CMK (cell line): Measurements from ENCODE around the gene MRPL44.

Source experiments
- DNase-seq: peaks from one replicate; pipeline ENCODE4 v3.0.0-alpha.2; 2010; ENCODE audit warnings: low read depth

MRPL44 gene

DNA sequence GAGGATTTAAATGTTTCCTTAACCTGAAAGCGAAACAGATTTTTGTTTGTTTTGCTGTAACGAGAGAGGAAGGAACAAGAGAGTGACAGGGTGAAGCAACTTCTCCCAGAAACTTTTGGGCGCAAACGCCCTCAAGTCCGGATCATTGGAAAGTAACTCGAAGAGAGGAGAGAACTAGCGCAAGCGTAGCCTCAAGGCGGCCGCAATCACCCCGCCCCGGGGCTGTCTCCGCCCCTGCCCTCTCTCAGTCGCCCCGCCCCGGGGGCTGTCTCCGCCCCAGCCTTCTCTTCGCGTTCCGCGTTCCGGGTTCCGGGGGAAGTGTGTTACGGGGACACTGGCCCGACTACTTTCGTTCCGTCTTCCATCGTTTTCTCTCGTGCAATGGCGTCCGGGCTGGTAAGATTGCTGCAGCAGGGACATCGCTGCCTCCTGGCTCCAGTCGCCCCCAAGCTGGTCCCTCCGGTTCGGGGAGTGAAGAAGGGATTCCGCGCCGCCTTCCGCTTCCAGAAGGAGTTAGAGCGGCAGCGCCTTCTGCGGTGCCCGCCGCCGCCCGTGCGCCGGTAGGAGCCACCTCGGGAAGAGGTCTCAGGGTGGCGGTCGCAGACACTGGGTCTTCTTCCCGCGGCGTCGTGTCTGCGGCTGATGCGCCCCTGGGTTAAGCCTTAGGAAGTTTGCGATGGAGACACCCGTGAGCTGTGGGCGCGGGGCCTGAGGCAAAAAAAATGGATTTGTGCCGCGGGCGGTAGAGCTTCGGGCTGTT, at the start of gene MRPL44:
Gene MRPL44 (plus strand): TSS at position 372 of the 760 bp plus-strand sequence. CDS start 10 bp downstream, at position 382.
- peak; percentile 74 for DNase-seq

- DNase-seq: no peak
These were observed 48.8 kb upstream of the MRPL44 start for GRCh38 chr2:223908304-223908998.

GRCh38 chr2:223909001-223909741, 48.1 kb upstream of the MRPL44 start:
- DNase-seq: no peak

- no peak for DNase-seq
These were observed 42.9 kb upstream of the MRPL44 start for GRCh38 chr2:223914324-223914723.

GRCh38 chr2:223915071-223915470, 42.2 kb upstream of the MRPL44 start:
- DNase-seq: no peak

DNA sequence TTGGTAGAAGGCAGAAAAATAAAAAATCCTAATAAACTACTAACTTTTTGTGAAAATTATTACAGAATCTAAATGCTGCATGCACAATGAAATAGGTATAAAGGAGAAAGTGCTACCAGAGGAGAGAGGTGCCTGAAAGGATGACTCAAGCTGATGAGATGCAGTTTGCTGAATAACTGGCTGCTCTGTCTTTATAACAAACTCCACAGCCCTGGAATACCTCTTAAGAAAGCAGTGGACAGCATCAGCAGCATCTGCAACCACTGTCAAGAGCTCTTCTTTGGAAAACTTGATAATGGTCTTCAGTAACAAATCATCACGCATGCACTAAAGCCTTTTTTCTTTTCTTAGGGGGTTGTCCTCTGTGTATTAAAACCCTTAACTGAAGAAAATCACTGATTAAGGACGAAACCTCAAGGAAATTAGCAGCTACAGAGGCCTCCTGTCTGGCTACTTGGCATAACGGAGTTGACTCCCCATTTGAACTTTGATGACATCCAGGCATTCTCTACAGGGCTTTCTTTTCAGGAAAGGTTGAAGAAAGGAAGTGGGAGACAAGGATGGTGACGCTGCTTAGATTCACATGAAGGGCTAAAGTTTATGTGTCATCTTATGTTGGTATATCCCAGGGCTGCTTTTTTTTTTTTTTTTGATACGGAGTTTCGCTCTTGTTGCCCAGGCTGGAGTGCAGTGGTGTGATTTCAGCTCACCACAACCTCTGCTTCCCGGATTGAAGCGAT, 40.9 kb upstream of the MRPL44 start:
- no peak for DNase-seq

DNA sequence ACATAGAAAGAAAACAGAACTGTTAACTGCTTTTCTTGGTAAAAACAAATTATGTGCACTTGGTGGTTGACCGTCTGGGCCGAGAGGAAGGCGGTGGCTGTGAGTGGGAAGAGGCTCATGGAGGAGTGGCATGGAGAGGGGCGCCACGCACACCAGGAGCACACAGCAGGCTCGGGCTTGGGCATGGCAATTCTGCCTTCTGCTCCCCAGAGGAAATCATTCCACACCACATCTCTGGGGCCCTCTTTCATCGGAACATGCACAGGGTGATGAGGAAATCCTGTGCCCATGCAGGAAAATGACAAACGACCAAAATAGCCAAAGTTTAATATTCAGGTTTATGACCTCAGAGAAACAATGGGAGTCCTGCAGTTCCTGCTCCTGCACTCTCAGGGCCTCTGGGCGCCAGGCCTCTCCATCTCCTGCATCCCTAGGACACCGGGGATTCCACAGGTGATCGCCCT, 38.6 kb upstream of the MRPL44 start:
- DNase-seq: no peak

GRCh38 chr2:223920109-223920508, 37.2 kb upstream of the MRPL44 start:
- no peak for DNase-seq

GRCh38 chr2:223921204-223921603, 36.1 kb upstream of the MRPL44 start:
- DNase-seq: no peak

DNA sequence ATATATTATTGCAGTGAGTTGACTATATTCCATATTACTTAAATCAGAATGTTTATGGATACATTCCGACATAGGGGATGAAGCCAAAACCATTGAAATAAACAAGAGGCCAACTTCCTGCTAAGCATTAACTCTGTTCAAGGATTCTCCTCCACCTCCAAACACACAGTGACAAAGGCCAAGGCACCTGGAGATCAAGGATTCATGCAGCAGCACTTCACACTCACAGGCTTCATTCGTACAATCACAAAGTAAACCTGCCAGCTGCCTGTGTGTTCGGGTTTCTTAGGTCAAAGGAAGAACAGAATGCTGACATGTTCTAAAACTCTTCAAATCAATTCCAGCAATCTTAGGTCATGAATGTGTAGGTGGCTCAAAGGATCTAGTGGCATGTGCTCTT, 35.0 kb upstream of the MRPL44 start:
- no peak for DNase-seq

DNA sequence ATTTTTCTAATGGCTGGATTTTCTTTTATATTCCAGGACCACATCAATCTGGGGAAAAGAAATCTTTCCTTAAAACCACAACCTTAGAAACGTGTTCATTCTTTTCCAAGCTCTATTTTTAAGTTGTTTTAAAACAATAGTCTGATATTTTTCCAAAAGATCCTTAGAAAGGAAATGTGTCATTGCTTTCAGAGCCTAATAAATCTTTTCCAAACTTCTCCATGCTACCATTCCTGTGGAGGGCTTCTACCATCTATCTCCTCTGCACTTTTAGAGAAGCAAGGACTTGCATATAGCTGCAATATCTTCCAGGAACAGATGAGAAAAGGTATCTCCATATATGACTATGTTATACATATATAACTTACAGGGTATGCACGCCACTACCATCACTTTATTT, 33.3 kb upstream of the MRPL44 start:
- no peak for DNase-seq

GRCh38 chr2:223925106-223925505, 32.2 kb upstream of the MRPL44 start:
- no peak for DNase-seq

GRCh38 chr2:223928113-223929006, 28.9 kb upstream of the MRPL44 start:
- no peak for DNase-seq

DNA sequence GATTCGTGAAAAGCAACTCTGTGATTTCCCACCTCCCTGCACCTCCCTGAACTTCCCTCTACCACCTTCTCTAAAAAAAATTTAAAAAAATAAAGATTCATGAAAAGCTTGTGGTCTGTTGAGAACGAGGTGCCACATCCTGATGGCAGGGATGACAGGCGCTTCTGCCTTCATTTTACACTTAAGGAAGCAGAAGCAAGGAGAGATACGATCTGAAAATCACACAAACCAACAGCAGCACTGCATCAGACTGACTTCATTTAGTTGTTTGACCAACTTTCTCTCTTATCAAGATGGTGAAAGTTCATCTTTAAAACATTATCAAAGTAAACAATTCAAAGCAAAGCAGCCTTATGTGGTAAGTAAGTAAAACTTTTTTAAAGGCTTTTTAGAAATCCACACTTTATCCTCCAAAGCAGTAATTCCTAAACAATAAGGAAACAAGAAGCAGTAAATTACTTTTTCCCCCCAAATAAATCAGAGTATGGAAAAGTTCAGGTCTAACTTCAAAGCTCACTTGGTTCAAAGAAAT, 27.6 kb upstream of the MRPL44 start:
- no peak for DNase-seq

DNA sequence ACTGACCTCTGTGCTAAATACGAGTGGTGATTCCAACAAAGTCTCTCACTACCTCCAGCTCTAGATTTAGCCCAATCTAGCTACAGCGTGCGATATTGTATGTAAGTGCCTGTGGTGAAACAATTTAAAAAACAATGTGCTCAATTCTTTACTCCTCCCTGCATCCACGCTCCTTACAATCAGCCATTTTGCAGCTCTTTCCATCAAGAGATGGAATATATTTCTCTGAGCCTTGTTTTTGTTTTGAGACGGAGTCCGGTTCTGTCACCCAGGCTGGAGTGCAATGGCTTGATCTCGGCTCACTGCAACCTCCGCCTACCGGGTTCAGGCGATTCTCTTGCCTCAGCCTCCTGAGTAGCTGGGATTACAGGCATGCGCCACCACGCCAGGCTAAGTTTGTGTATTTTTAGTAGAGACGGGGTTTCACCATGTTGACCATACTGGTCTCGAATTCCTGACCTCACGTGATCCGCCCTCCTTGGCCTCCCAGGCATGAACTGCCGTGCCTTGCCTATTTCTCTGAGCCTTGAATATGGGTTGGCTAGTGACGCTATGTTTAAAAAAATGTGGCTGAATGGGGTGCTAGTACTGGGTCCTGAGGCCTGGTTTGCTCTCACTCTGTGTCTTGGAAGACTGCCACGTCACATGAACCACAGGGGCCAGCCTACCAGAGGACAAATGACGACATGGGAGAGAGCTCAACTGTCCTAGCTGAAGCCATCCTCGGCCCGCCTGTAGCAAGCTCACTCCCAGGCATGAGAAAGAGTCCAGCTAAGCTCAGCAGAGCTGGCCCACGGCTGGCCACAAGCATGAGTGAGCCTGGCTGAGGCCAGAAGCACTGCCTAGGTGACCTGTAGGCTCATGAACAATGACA, 26.9 kb upstream of the MRPL44 start:
- no peak for DNase-seq

DNA sequence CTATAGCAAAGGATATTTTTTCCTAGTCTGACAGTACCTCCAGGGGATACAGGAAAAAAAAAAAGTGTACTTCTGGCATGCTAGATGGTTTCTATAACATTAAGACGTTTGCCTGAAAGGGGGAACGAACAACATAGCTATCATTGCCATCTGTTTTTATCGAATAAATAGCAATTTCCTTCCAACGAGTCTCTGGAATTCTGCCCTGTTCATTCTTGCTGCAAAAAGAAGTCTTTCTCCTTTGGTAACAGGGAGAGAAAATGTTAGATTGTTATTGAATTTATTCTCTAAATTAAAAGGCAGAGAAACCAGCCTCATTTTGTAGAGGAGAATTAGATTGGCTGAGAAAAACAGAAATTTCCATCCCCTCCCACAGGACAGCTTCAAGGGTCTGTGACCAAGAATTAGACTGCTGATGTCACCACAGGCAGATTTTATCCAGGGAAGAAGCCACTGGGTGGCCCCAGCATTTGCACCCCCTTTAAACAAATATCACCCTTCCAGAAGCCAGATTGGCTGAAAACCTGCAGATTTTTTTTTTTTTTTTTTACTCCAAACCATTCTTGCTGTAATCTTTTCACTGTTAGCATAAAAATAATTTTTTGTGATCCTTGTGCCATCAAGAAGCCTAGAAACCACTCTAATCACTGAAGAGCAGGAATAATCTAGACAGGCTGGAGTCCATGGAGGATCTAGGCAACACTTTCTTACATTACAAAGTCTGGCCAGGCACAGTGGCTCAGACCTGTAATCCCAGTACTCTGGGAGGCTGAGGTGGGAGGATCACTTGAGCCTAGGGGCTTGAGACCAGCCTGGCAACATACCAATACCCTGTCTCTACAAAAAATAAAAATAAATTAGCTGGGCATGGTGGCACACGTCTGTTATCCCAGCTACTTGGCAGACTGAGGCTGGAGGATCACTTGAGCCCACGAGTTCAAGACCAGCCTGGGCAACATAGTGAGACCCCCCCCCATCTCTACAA, 24.2 kb upstream of the MRPL44 start:
- no peak for DNase-seq

GRCh38 chr2:223934870-223935269, 22.4 kb upstream of the MRPL44 start:
- DNase-seq: no peak

- DNase-seq: no peak
These were observed 21.7 kb upstream of the MRPL44 start for GRCh38 chr2:223935459-223936125.
